HG02884 (cell line): Measurements from ENCODE around the gene MTO1.
"Not testable (repeated sequence)": the region's sequence is repeated elsewhere in the genome, so short reads cannot be mapped to it uniquely, and the experiment has no call there.

Experiments
- ATAC-seq: cut with Tn5 transposase; IDR thresholded peaks from one replicate; pipeline ENCODE4 v1.9.1; 2021; ENCODE audit warnings: mild to moderate bottlenecking, moderate library complexity; ENCODE audit not compliant: unreplicated experiment

Gene MTO1

DNA sequence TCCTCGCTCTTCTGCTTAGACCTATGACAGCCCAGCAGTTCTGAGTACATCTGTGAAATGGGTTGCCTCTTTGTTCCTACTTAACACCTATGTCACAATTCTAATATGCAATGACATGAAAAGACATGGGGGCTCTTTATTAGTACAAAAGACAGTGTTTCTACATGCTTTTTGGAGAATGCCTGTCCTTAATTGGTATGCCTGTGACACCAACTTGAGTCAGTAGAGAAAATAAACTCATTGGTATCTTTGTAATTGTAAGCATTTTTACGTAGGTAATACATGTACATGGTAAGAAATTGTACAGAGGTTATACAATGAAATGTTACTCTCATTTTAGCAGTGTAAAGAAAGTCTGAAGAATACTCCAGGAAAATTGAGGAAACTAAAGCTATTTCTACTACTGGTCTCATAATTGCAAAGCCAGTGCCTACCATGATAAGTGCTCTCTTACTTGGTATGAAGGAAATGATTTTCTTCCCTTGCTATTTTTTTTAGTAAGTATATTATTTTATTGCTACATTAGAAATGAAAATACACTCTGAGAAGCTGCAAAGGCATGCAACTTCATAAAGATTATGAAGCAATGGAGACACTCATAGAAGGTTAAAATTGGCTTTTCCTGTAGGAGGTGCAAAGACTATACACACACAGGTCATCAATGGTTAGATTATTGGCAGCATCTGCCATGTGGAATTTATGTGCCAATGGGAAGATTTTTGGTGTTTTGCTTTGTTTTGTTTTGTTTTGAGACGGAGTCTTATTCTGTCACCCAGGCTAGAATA is 64.2 kb downstream of the MTO1 start:
- ATAC-seq: no peak

DNA sequence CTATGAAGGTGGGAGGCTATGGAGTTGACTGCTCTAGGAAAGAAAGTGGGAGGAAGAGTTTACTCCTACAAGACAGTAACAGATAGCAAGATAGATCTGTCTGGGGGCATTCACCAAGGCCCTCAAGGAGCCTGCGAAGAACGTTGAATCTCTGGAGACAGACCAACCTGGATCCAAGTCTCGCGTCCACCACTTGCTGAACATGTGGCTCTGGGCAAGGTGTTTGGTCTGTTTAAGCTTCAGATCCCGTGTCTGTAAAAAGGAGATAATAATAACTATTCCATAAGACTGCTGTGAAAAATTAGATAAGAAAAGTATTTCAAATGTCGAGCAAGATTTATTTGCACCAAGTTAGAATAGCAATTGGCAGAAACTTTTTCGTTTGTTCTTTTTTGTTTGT is 67.4 kb downstream of the MTO1 start:
- no peak for ATAC-seq

DNA sequence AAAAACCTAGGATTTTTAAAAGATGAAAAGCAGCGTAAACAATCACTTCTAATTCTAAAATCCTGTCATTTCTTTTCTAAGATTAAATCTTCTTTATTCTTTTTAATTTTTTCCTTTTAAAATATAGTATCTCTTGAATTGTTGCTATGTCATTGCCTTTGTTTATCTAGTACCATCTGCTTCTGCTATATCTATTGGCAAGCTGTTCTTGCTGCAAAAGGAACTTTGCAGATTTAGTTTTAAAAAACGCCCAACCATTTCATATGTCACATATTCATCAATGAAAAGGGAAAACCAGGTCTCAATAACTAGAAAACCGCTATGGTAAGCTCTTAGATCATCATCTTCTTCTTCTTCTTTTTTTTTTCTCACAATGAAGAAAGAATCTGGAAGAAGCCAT is 70.8 kb downstream of the MTO1 start:
- no peak for ATAC-seq

DNA sequence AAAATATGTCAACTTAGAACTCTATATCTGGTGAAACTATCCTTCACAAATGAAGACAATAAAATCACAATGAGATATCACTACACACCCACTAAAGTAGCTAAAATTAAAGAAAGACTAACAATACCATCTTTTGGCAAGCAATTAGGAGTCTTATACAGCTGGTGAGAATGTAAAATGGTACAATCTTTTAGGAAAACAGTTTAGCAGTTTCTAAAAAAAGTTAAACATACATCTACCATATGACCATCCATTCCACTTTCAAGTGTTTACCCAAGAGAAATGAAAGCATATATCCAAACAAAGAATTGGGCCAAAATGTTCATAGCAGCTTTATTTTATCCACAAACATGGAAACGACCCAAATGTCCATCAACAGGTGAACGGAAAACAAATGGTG is 73.1 kb downstream of the MTO1 start:
- no peak for ATAC-seq

DNA sequence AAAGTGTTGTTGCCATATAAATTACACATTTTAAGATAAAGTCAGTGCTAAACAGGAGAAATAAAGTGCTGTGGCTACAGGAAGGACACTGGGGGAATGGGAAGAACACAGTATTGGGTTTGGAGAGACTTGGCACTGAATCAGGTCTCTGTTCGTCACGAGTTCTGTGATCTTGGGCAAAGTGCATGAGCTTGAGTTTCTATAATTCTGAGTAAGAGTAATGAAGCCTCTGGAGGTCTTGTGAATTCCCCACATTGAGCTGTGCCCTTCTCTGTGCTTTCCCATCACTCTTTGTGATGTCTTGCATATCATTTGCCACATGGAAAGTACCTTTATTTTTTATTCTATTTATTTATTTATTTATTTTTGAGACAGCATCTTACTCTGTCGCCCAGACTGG is 76.1 kb downstream of the MTO1 start:
- ATAC-seq: no peak

DNA sequence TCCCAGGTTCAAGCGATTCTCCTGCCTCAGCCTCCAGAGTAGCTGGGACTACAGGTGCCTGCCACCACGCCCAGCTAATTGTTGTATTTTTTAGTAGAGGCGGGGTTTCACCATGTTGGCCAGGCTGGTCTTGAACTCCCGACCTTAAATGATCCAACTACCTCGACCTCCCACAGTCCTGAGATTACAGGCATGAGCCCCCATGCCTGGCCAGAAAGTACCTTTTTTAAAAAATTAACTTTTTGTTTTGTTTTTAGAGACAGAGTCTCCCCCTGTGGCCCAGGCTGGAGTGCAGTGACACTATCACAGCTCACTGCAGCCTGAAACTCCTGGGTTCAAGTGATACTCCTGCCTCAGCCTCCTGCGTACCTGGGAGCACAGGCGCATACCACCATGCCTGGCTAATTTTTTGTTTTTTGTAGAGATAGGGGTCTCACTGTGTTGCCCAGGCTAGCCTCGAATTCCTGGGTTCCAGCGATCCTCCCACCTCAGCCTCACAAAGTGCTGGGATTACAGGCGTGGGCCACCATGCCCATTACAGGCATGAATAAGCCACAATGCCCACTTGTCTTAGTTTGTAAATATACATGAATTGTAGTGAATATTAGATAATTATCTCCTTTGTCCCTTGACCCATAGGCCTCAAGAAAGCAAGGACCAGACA is 76.7 kb downstream of the MTO1 start:
- no peak for ATAC-seq

DNA sequence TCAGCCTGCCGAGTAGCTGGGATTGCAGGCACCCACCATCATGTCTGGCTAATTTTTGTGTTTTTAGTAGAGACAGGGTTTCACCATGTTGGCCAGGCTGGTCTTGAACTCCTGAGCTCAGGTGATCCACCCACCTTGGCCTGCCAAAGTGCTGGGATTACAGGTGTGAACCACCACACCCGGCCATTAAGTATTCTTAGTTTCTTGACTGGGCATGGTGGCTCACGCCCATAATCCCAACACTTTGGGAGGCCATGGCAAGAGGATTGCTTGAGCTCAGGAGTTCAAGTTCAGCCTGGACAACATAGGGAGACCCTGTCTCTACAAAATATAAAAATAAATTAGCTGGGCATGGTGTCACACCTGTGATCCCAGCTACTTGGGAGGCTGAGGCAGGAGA is 80.9 kb downstream of the MTO1 start:
- ATAC-seq: not testable (repeated sequence)

DNA sequence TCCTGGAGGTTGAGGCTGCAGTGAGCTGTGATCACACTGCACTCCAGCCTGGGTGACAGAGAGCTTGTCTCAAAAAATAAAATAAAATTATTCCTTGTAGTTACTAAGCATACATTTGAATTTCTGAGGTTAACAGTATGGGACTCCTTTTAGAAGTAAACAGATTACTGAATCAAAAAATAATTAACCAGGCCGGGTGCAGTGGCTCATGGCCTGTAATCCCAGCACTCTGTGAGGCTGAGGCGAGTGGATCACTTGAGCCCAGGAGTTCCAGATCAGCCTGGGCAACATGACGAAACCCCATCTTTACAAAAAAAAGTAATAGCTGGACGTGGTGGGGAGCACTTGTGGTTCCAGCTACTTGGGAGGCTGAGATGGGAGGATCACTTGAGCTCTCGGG is 81.4 kb downstream of the MTO1 start:
- ATAC-seq: no peak

DNA sequence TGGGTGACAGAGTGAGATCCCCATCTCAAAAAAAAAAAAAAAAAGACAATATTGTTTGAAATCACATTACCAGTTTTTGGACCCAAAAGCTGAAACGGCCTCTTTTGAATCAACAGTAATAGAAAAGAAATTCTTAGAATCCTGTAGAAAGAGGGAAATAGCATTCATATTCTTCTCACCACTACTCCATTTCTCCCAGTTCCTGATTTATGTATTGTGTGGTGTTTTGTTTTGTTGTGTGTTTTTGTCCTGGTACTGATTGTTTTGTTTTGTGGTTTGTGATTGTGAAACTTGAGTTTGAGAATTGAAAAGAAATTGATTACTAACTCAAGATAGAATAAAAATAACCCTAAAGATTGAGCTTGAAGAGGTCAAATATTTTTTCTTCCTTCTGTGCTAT is 85.5 kb downstream of the MTO1 start:
- ATAC-seq: no peak

DNA sequence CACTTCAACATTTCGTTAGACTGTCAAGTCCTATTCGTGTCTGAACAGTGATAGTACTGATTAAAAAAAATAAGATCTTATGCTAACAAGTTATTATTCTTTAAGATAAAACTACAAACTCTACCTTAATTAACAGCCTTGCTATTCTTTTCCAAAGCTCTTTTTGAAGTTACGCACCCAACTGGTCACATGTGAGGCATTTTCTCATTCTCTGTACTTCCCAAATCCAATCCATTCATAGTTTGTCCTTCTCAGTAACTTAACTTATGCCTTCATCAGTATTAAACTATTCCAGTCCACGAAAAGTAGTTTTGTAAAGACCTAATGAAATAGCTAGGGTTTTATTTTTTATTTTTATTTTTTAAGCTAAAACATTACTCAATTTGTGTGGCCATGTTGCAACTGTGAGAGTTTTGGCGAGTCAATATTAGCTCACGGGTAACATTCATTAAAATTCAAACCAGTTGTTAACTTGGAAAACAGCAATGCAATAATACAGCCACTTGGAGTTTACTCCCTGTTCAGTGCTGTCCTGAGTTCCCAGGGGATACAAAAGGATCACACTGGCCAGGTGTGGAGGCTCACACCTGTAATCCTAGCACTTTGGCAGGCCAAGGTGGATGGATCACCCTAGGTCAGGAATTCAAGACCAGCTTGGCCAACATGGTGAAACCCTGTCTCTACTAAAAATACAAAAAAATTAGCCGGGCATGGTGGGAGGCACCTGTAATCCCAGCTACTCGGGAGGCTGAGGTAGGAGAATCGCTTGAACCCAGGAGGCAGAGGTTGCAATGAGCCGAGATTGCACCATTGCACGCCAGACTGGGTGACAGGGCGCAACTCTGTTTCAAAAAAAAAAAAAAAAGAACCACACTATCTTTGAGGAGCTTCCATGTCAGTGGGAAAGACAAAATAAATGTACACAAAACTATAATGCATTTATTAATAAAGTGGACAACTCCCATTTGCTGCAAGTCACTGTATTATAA is 87.2 kb downstream of the MTO1 start:
- no peak for ATAC-seq

DNA sequence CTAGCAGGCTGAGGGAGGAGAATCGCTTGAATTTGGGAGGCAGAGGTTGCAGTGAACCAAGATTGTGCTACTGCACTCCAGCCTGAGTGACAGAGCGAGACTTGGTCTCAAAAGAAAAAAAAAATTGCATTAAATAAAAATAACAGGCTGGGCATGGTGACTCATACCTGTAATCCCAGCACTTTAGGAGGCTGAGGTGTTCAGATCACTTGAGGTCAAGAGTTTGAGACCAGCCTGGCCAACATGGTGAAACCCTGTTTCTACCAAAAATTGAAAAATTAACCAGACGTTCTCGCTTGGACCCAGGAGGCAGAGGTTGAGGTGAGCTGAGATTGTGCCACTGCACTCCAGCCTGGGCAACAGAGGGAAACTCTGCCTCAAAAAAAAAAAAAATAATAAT is 89.6 kb downstream of the MTO1 start:
- not testable (repeated sequence) for ATAC-seq

DNA sequence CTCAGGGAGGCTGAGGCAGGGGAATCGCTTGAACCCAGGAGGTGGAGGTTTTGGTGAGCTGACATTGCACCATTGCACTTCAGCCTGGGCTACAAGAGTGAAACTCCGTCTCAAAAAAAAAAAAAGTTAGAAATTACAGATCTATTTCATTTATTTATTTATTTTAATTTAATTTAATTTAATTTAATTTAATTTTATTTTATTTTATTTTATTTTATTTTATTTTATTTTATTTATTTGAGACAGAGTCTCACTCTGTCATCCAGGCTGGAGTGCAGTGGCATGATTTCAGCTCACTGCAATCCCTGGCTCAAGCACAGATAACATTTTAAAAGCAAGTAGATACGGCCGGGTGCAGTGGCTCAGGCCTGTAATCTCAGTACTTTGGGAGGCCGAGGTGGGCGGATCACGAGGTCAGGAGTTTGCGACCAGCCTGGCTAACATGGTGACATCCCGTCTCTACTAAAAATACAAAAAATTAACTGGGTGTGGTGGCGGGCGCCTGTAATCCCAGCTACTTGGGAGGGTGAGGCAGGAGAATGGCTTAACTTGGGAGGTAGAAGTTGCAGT is 93.9 kb downstream of the MTO1 start:
- not testable (repeated sequence) for ATAC-seq

DNA sequence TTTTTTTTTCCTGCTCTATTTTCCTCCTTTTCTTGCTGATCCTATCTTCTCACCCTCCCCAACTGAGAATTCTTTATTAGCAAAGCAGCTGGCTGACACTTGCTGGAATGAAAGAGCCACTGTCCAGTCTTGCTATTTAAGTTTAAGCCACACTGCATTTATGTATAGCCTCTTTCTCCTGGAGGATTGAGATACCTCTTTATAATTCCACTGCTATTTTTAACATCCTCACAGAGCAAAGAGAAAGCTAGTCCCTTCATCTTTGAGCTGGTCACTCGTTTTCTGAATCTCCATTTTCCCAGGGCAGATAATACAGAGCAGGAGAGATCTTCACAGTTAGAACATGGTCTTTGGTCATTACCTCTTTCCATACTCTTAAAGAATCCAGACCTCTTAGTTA is 95.3 kb downstream of the MTO1 start:
- ATAC-seq: no peak
